Glutamatergic neuron (in vitro differentiated cells): ENCODE data around the gene TTC28. TPM values are rescaled to one million over a fixed set of nuclear protein-coding genes. Genes with fewer than 3 reads are reported as not detected.

Experiments used
- DNase-seq: peaks from one replicate; pipeline ENCODE4 v3.0.0; 2022
- H3K27ac Mint-ChIP-seq: one replicate; pipeline ENCODE4 v1.8.0; 2020; ENCODE audit warnings: mild to moderate bottlenecking, mixed read lengths, inconsistent platforms; ENCODE audit not compliant: unreplicated experiment
- H3K27me3 Mint-ChIP-seq: one replicate; pipeline ENCODE4 v1.8.0; 2020; ENCODE audit warnings: mild to moderate bottlenecking, moderate library complexity, mixed read lengths, inconsistent platforms; ENCODE audit not compliant: unreplicated experiment
- H3K36me3 Mint-ChIP-seq: one replicate; pipeline ENCODE4 v1.8.0; 2020; ENCODE audit warnings: mild to moderate bottlenecking, mixed read lengths, inconsistent platforms; ENCODE audit not compliant: unreplicated experiment
- H3K4me1 Mint-ChIP-seq: one replicate; pipeline ENCODE4 v1.8.0; 2020; ENCODE audit warnings: mild to moderate bottlenecking, low read depth, mixed read lengths, inconsistent platforms; ENCODE audit not compliant: unreplicated experiment
- H3K4me3 Mint-ChIP-seq: one replicate; pipeline ENCODE4 v1.8.0; 2020; ENCODE audit warnings: mild to moderate bottlenecking, mixed read lengths, inconsistent platforms; ENCODE audit not compliant: unreplicated experiment
- H3K9me3 Mint-ChIP-seq: one replicate; pipeline ENCODE4 v1.8.0; 2020; ENCODE audit warnings: mild to moderate bottlenecking, moderate library complexity, mixed read lengths, inconsistent platforms; ENCODE audit not compliant: unreplicated experiment
- total RNA-seq: library from RNA; stranded (reverse); fragmentation: NEBNext Ultra II Directional; extraction: Animal tissue kit (Norgen Biotek cat#: 25700); gene quantifications from one replicate; pipeline ENCODE4 v1.2.1, GENCODE V29; 2021; ENCODE audit not compliant: unreplicated experiment
- TF ChIP-seq, protein P1 (sequence below): fragments of 200-600 bp; sonication (generic); IDR thresholded peaks from one replicate; pipeline ENCODE4 v1.5.0; 2021; ENCODE audit not compliant: partially characterized antibody, unreplicated experiment

The TTC28 gene
- total RNA-seq, 1 donor from 2014 or later = 55.6 TPM

GRCh38 chr22:28715611-28716010 lies 36.0 kb upstream of the TTC28 start:
- H3K4me3 Mint-ChIP-seq = no peak overlapping the region
- no peaks in the 10 kb centered on the region for H3K36me3 Mint-ChIP-seq
- DNase-seq = no peak
- H3K9me3 Mint-ChIP-seq = no peaks in the 10 kb centered on the region
- no peaks in the 10 kb centered on the region for H3K27me3 Mint-ChIP-seq
- TF ChIP-seq, protein P1, sequence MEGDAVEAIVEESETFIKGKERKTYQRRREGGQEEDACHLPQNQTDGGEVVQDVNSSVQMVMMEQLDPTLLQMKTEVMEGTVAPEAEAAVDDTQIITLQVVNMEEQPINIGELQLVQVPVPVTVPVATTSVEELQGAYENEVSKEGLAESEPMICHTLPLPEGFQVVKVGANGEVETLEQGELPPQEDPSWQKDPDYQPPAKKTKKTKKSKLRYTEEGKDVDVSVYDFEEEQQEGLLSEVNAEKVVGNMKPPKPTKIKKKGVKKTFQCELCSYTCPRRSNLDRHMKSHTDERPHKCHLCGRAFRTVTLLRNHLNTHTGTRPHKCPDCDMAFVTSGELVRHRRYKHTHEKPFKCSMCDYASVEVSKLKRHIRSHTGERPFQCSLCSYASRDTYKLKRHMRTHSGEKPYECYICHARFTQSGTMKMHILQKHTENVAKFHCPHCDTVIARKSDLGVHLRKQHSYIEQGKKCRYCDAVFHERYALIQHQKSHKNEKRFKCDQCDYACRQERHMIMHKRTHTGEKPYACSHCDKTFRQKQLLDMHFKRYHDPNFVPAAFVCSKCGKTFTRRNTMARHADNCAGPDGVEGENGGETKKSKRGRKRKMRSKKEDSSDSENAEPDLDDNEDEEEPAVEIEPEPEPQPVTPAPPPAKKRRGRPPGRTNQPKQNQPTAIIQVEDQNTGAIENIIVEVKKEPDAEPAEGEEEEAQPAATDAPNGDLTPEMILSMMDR = no peak
- H3K27ac Mint-ChIP-seq = no peak overlapping the region
- no peaks in the 10 kb centered on the region for H3K4me1 Mint-ChIP-seq

DNA sequence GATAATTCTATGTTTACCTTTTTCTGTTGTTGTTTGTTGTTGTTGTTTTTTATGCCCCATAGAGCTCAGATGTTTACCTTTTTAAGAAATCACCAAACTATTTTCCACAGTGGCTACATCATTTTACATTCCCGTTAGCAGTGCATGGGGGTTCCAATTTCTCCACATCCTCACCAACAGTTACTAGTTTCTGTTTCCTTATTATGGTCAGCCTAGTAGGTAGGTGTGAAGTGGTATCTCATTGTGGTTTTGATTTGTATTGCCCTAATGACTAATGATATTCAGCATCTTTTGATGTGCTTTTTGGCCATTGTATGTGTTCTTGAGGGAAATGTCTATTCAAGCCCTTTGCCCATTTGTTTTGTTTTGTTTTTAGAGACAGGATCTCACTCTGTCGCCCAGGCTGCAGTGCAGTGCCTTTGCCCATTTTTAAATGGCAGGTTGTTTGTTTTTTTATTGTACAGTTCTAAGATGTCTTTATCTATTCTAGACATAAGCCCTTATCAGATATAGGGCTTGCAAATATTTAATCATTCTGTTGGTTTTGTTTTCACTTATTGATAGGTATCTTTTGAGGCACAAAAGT lies 34.5 kb upstream of the TTC28 start:
- no peak overlapping the region for H3K27ac Mint-ChIP-seq

DNA sequence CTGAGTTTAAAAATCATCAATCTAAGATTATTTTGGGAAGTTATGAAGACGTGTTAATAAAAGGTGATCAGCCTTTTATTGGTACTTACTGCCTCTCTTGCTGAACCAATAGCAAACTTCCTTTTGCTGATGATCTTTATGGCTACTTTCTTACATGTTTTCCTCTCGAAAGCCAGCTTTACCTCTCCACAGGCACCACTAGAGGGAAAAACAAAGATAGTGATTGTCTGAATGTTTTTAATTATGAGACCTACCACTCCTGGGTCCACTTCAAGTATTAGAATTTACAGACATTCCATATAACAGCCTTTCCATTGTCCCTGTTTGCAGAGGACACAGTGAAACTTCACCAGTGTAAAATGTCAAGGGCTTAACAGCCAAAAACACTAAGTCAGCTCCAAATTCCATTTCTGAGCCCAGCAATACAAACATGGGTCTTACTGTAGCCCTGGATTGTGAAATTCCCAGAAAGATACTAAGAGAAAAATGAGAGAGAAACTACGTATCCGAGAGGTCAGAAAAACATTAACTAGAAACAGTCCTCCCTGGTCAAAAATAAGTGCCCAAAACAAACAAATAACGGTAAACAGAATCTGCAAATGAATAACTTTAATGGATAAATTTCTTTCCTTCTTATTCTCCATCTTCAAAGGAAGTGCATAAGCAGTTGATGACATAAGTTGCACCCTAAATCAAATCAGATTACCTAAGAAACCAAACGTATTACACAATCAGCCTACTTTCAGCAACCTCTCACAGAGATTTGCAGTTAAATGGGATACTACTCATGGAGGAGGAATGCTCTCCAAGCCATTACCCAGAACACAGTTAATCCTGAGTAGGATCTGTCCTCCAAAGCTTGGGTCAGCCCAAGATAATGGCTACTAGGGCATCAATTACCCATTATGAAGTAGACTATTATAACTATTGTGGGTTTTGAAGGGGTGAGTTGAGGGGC lies 32.5 kb upstream of the TTC28 start:
- TF ChIP-seq, protein P1 = no peak
- no peaks in the 10 kb centered on the region for H3K4me1 Mint-ChIP-seq
- H3K4me3 Mint-ChIP-seq = no peak overlapping the region
- H3K27ac Mint-ChIP-seq = no peak overlapping the region
- DNase-seq = no peak
- no peaks in the 10 kb centered on the region for H3K36me3 Mint-ChIP-seq
- no peaks in the 10 kb centered on the region for H3K27me3 Mint-ChIP-seq
- H3K9me3 Mint-ChIP-seq = no peaks in the 10 kb centered on the region

More for the DNA sequence above, 34.5 kb upstream of the TTC28 start:
- no peaks in the 10 kb centered on the region for H3K9me3 Mint-ChIP-seq
- H3K27me3 Mint-ChIP-seq = no peaks in the 10 kb centered on the region
- no peaks in the 10 kb centered on the region for H3K36me3 Mint-ChIP-seq
- H3K4me1 Mint-ChIP-seq = no peaks in the 10 kb centered on the region
- H3K4me3 Mint-ChIP-seq = no peak overlapping the region
- DNase-seq = no peak
- TF ChIP-seq, protein P1 = no peak

- no peaks in the 10 kb centered on the region for H3K4me1 Mint-ChIP-seq
- no peaks in the 10 kb centered on the region for H3K36me3 Mint-ChIP-seq
- no peaks in the 10 kb centered on the region for H3K9me3 Mint-ChIP-seq
- no peak overlapping the region for H3K27ac Mint-ChIP-seq
- DNase-seq = no peak
- H3K27me3 Mint-ChIP-seq = no peaks in the 10 kb centered on the region
- no peak overlapping the region for H3K4me3 Mint-ChIP-seq
- TF ChIP-seq, protein P1 = no peak
Measured at GRCh38 chr22:28711341-28711740, 31.7 kb upstream of the TTC28 start.
